Thyroid gland (tissue), 4 donors: Measurements from ENCODE around the gene TMC3.

Experiments
- CTCF ChIP-seq, 6 experiments: fragments of 200-600 bp in 3 of 6; fragments of 450-650 bp in 3 of 6; sonication (generic) in 3 of 6; IDR thresholded peaks; one replicate each; pipeline ENCODE4 v1.5.1; 2016 to 2019; ENCODE audit warnings: antibody characterized with exemption in 6 of 6, mild to moderate bottlenecking in 2 of 6, inconsistent platforms in 1 of 6, moderate library complexity in 1 of 6
- POLR2A ChIP-seq, 2 donors: fragments of 450-650 bp; IDR thresholded peaks; one replicate each; pipeline ENCODE4 v1.6.1; 2017; ENCODE audit warnings: antibody characterized with exemption in 2 of 2, mild to moderate bottlenecking in 2 of 2, moderate library complexity in 1 of 2

- TF ChIP-seq POLR2A (IDR thresholded peaks at IDR 0.05) (no peak), CTCF (IDR thresholded peaks at IDR 0.05) (no peak)
Measured at GRCh38 chr15:81288616-81289015, 85.4 kb downstream of the TMC3 start.
